HG03571 (cell line): ENCODE data around the gene SPEG.

Source experiments
- ATAC-seq: cut with Tn5 transposase; IDR thresholded peaks from one replicate; pipeline ENCODE4 v1.9.1; 2021; ENCODE audit not compliant: unreplicated experiment

SPEG gene

DNA sequence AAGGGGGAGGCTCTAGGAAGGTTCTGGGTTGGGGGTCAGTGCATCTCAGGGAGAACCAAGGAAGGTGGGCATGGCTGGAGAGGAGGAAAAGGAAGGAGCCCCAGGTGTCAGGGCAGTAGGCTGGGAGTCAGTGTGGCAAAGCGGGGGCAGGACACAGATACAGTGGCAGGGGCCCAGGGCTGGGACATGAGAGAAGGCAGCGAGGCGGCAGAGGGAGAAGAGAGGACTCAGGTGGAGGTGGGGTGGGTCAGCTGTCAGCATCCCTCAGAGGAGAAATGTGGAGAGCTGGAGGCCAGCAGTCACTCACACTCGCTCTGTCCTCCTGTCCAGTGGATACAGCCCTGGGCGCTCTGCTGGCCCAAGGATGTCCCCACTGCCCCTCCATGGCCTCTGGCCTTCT, 58.4 kb downstream of the SPEG start:
- ATAC-seq: no peak

GRCh38 chr2:219494952-219495530, 60.4 kb downstream of the SPEG start:
- ATAC-seq: no peak

DNA sequence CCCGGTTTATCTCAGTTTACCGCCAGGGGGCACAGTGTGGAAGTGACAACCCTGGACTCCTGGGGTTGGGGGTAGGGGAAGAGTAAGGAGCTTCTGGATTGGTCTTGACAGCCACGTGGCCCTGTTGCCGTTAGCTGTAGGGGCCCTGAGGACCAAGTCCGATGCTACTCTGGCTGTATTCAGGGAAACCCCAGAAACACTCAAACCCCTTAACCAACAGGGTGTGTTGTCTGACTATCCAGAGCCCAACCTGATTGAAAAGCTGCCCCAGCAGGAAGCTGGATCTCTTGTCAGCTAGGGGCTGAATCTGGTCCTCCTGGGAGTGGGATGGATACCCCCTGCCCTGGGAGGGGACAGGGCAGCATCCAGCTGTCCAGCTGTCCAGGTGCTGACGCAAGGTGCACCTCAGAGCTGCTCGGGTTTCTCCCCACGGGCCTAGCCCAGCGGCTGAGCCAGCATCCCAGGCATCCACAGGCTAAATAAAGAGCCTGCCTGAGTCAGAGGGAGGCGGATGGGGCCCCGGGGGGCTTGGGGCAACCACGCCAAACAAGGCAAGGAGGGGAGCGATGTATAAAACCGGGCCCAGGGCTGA, 61.0 kb downstream of the SPEG start:
- no peak for ATAC-seq

DNA sequence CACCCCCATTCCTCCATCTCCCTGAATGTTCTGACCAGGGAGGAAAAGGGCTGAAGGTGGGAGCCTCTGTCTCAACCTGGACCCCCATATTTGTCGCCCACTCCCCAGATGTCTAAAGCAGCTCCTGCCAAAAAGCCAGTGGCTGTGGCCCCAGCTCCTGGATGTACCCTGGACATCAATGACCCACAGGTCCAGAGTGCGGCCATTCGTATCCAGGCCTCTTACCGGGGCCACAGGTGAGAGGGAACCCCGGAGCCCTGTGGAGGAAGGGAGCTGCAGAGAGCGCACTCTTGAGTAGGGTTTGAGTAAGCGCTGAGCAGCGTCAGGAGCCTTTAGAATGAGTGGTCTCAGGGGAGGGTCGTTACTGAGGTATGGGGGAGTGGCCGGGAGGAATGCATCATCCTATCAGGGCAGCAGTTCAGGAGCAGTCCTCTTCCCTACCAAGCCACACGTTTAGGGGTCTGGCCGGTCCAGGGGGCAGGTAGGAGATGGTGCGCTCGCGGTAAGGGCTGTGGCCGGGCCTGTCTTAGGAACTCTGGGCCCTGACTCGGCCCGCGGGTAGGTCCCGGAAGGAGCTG, 61.7 kb downstream of the SPEG start:
- ATAC-seq: no peak

DNA sequence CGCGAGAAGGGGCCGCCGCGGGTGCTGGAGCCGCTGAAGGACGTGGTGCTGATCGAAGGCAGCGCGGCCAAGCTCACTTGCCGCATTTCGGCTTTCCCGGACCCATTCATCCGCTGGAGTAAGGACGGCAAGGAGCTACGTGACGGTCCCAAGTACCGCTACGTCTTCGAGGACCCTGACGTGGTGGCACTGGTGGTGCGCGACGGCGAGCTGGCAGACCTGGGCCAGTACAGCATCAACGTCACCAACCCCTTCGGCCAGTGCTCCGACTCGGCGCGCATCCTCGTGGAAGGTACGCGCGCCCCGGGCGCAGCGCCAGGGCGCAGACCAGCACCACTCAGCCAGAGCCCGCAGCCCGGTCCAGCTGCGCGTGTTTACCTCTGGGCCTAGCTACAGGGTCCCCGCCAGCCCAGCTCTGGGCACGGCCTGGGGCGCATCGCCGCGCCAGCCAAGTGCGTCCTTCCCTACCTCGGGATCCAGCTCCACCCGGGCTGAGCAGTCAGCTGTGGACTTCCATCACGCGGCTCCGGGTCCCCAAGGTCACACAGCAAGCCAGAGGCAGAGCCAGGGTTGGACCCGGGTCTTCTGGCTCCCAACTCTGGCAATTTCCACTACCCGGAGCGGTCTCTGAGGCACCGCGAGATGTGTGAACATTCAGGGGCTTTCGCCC, 62.3 kb downstream of the SPEG start:
- no peak for ATAC-seq

GRCh38 chr2:219497495-219498279, 63.0 kb downstream of the SPEG start:
- ATAC-seq: peak; percentile 23

DNA sequence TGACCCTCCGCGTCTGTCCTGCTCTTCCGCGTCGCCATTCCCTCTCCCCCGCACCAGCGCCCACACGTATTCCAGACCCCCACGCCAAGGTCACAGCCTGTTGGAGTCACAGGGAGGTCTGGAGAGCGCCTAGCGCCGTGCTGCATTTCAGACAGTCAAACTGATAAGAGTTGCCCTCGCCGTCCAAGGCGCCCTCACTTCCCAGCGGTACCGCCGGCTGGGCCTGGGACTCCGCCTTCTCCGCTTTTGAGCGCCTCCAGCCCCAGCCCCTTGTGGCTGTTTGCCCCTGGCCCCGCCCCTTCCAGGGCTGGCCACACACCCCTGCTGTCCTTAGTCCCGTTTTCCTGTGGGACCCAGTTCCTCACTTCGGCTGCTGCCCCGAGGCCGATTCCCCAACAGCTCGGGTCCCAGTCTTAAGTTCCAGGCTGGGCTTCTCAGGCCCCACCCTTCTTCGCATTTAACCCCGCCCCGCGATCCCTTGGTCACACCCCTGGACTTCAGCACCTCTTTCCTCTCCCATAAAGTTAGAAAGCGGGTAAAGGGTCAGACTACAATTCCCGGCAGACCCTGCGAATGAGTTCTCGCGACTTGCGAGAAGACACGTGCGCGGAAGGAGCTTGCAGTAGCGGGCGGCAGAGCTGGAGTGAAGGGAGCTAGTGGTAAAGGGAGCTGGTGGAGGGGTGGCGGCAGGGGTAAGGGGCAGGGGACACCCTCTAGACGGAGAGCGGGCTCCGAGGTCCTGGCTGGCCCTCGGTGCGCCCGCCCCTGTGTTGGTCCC, 63.8 kb downstream of the SPEG start, which contains the start of gene GMPPA:
Gene GMPPA, plus strand, starts transcription at position 612 of the 778 bp plus-strand sequence. CDS start 1,085 bp downstream, outside the sequence.
- ATAC-seq: peak; percentile 94

GRCh38 chr2:219499058-219499307, 64.3 kb downstream of the SPEG start:
- no peak for ATAC-seq

DNA sequence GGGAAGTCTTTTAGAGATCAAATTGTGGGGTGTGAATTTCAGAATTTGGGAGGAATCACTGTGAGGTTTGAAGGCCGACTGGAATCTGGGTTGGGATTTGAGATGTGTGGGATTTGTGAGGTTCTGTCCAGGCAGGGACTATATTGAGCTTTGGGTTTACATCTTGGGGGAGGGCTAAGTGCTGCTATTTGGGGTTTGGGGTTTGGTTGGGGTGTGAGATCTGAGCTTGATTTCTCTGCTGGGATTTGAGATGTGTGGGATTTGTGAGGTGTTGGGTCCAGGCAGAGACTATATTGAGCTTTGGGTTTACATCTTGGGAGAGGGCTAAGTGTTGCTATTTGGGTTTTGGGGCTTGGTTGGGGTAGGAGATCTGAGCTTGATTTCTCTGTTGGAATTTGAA, 64.9 kb downstream of the SPEG start:
- ATAC-seq: no peak

DNA sequence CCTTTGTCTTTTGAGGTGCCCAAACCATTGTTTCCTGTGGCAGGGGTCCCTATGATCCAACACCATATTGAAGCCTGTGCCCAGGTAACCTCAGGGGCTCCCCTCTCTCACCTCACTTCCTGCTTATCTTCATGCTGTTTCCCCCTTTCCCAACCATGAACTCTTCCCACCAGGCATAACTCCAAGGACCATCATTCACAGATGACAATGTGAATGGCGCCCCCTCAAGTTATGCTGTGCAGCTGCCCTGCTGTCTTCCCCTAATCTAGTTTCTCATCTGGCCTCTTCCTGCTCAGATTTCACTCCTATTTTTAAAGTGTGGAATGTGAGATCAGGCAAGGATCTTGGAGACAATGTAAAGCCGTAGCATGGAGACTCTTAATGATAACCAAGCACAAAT, 65.5 kb downstream of the SPEG start:
- ATAC-seq: no peak

DNA sequence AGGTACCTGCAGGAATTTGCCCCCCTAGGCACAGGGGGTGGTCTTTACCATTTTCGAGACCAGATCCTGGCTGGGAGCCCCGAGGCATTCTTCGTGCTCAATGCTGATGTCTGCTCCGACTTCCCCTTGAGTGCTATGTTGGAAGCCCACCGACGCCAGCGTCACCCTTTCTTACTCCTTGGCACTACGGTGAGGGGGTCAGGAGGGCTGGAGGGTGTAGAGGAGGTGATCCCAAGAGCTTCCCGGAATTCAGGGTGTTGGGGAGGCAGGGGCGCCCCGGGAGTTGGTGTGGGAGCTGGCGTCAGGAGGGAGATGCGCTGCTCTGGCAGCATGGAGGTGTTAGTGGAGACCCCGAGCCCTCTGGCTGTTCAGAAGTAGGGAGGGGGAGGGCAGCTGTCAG, 67.2 kb downstream of the SPEG start:
- no peak for ATAC-seq

GRCh38 chr2:219502618-219503017, 68.0 kb downstream of the SPEG start:
- no peak for ATAC-seq

DNA sequence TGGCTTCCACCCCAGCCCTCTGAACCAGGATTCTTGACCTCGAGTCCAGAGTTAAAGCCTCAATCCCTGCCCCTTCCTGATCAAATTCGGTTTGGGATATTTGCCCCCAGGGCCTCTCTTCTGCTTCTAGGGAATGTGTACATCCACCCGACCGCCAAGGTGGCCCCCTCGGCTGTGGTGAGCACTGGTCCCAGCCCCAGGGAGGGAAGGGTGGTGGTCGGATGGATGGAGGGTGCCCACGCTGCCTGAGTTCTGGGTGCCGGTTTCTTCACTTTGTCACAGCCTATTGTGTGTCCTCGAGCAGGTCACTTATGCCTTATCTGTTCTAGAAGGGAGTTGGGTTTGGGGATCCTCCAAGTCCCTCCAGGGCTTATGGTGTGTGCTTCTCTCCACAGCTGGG, 70.9 kb downstream of the SPEG start:
- ATAC-seq: no peak

GRCh38 chr2:219506153-219506801, 71.6 kb downstream of the SPEG start:
- ATAC-seq: no peak

DNA sequence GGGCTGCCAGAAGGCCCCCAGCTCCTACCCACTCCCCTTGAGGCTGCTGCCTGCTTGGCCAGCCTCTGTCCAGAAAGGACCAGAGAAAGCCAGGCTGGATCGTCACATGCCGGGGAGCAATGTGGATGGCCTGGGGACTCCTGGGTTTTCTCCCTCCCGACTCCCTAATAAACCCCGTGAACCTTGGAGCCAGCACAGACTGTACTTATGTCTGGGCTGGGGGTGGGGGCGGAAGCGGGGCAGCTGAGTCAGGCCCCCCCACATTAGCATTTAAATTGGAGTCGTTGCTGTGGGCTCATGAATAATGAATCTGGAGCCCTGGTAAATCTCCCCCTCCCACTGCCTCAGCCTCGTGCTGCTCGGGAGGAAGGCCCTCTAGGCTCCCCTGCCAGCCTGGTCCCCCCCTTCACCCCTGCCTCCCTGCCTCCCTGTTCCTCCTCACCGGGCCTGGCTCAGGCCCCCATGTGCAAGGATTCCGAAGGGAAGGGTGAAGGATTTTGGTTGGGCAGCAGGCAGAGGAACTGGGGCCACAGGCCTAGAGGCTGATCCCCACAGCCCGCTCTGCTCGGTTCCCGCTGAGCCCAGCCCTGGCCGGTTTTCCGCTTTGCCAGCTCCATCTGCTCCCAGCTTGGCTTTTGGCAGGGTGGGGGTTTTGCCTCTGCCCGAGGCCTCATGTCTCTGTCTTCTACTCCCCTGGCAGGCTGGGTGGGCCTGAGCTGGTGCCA, 72.3 kb downstream of the SPEG start:
- ATAC-seq: no peak

DNA sequence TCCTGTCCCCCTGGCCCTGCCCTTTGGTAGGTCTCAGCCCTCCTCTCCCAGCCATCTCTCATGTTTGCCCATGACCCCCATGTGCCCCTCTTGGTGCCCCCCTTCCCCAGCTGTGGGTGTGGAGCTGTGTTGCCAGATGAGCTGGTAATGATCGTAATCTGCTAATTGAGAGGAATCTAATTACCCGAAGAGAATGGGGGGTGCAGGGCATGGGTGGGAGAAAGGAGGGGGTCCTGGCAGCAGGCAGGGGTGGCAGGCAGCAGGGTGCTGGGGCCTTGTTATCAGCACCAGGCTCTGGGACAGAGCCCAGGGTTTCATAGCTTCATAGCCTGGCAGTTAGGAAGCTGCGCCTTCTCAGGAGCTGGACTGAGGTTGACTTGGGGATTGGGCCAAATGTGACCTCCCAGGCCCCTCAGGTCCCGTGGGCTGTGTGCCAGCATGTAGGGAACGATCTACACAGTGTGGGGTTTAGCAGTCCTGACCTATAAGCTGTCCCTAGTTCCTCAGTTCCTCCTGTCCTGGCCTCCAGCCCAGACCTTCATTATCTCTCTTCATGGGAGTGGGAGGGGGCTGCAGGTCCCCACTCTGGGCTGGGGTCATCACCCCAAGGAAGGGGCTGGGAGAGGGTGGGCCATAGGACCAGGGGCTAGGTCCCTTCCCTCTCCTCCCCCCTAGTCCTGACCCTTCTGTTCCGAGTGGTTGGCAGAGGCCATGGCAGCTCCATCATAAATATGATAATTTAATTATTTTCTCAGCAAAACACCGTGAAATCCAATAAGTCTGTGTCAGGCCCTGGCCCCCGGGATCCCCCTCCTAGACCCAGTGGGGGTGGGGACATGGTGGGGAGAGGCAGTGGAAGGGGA, 73.2 kb downstream of the SPEG start:
- ATAC-seq: no peak

DNA sequence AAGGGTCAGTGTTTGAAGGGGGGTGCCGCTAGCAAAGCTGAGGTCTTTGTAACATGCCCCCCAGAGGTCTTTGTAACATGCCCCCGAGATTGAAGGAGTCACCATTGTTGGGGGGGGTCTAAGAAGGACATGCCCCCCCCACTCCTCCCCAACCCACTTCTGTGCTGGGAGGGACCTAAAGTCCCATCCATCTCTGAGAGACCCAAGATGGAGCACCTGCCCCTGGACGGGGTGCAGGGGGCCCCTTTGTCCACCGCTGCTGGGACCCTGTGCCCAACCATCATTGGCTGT, 73.7 kb downstream of the SPEG start:
- no peak for ATAC-seq

DNA sequence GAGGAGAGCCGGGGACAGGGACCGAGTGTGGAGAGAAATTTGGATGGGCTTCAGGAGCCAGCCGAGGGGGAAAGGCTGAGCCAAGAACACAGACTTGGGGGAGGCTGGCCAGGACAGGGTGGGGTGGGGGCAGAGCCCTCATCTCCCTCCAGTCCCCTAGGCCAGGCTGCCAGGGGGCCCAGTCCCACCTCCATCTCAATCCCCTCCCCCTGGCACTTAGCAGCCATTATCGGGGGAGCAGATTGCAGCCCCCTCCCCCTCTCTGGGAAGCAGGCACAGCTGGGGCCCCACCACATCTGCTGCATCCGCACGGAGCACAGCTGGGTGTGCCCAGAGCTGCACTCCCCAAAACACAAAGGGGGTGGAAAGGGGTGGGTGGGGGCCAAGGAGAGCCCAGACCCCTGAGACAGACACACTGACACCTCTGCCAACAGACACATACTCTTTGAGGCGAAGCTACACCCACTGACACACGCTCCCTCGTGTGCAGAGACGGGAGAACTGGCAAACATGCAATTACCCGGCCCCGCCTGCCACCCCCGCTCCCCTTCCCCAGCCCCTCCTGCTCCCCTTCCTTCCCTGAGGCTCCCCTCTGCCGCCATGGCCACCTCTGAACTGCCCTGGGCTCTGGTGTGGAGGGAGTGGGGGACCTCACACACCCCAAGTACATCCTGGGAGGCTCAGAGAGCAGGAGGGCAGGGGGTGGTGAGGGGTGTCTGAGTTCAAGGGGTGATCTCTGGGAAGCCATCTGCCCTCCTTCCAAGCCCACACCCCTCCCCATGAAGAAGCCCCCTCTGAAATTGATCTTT, 74.5 kb downstream of the SPEG start:
- no peak for ATAC-seq
